GM12873 (cell line): ENCODE measurements around the gene MRPL27.

Experiments used
- CTCF ChIP-seq: IDR thresholded peaks from 2 replicates; pipeline ENCODE4 v1.5.1; 2012; ENCODE audit warnings: low read depth, mild to moderate bottlenecking, moderate library complexity, low read length, control low read depth; ENCODE audit not compliant: insufficient read depth; ENCODE audit errors: missing control alignments

Gene MRPL27

DNA sequence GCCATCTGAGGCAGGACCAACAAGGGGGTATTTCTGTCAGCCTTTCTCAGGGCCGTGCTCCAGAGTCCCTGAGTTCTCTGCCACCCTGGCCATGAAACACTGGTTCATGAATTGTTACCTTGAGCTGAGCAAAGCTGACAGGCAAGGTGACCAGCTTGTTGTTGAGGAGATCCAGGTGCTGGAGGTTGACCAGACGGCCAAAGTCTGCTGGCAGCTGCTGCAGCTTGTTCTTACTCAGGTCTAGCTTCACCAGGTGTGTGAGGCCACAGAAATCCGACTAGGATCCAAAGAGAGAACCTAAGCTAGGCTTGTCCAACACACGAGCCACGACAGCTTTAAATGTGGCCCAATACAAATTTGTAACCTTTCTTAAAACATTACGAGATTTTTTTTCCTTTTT, 19.6 kb upstream of the MRPL27 start:
- no peak for TF ChIP-seq CTCF

DNA sequence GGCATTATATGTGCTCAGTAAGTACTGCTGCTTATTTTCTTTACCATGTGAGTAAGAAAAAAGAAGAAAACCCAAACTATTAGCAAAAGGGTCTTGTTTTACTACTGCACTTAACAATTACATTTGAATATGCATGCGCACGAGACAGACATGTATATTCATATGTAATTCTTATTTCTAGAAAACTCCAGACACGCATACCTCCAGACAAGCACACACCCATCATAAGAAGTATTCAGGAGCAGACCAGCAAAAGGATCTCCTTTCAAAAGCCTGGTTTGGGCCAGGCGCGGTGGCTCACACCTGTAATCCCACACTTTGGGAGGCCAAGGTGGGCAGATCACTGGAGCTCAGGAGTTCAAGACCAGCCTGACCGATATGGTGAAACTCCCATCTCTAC, 16.6 kb upstream of the MRPL27 start:
- TF ChIP-seq CTCF: no peak

- TF ChIP-seq CTCF: no peak
Observed at GRCh38 chr17:50388728-50389127, 15.7 kb upstream of the MRPL27 start.

DNA sequence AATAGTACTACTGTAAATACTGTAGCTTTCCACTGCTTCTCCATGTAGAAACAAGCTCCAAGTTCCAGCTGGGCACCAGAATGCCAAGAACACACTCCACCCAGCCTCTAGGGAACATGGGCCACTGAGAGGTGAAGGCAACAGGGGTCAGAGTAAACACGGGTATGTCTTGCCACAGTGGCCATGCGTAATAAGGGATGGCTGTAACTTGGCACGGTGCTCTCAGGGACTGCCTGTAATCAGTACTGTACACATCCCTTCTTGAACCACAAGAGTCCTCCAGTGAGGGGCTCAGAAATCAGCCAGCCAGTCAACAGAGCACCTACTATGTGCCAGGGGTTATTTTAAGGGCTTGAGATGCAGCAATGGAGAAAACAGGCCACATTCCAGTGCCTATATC, 13.5 kb upstream of the MRPL27 start:
- TF ChIP-seq CTCF: no peak

DNA sequence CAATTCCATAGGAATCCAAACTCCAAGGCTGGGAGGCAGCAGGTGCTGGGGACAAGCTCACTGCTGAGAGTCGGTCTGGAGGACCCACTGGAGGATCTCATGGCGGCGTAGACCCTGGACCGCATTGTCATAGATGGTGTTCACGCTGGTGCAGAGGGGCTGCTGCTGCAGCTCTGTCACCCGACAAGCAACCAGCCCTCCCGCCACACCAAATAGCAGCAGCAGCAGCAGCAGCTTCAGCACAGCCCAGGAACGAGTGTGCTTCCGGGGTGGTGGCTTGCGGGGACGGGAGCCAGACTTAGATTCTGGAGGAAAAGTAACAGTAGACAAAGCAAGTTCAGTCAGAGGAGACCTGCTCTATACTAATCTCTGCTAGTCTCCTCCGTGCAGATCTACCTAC, 9.9 kb upstream of the MRPL27 start:
- TF ChIP-seq CTCF: no peak

- TF ChIP-seq CTCF: no peak
Observed at GRCh38 chr17:50381920-50382319, 8.9 kb upstream of the MRPL27 start.

- TF ChIP-seq CTCF: no peak
Observed at GRCh38 chr17:50381260-50381815, 8.4 kb upstream of the MRPL27 start.
